Endodermal cell (in vitro differentiated cells): Measurements from ENCODE around the gene TTLL11. TPM values are rescaled to one million over a fixed set of nuclear protein-coding genes. Genes with fewer than 3 reads are reported as not detected.

Experiments
- DNase-seq: peaks from one replicate; pipeline ENCODE4 v3.0.0-alpha.2; 2017
- H3K27ac ChIP-seq: 2 replicates; pipeline ENCODE4 v1.5.1; 2013; ENCODE audit warnings: mild to moderate bottlenecking, low read depth, low read length, moderate library complexity
- H3K27me3 ChIP-seq: 2 replicates; pipeline ENCODE4 v1.6.1; 2013; ENCODE audit warnings: mild to moderate bottlenecking, low read length, moderate library complexity; ENCODE audit not compliant: insufficient read depth, control insufficient read depth, poor library complexity, severe bottlenecking
- H3K36me3 ChIP-seq: 2 replicates; pipeline ENCODE4 v1.7.0; 2013; ENCODE audit warnings: mild to moderate bottlenecking, low read length, moderate library complexity; ENCODE audit not compliant: control insufficient read depth, insufficient read depth
- H3K4me1 ChIP-seq: one replicate; pipeline ENCODE4 v1.7.0; 2013; ENCODE audit warnings: low read length; ENCODE audit not compliant: control insufficient read depth, insufficient read depth
- H3K4me3 ChIP-seq: 2 replicates; pipeline ENCODE4 v1.5.1; 2013; ENCODE audit warnings: mild to moderate bottlenecking, low read length, moderate library complexity
- H3K9ac ChIP-seq: 2 replicates; pipeline ENCODE4 v1.6.1; 2013; ENCODE audit warnings: mild to moderate bottlenecking, low read length, moderate library complexity; ENCODE audit not compliant: poor library complexity, severe bottlenecking; ENCODE audit errors: extremely low read depth
- H3K9me3 ChIP-seq: 2 replicates; pipeline ENCODE4 v1.6.1; 2013; ENCODE audit warnings: mild to moderate bottlenecking, low read length, moderate library complexity; ENCODE audit not compliant: control insufficient read depth
- H3K27ac Mint-ChIP-seq: 2 replicates; pipeline ENCODE4 v1.8.0; 2020; ENCODE audit warnings: mixed read lengths
- H3K27me3 Mint-ChIP-seq: 2 replicates; pipeline ENCODE4 v1.8.0; 2021; ENCODE audit warnings: mild to moderate bottlenecking, mixed read lengths; ENCODE audit not compliant: insufficient read depth
- H3K36me3 Mint-ChIP-seq: 2 replicates; pipeline ENCODE4 v1.8.0; 2020; ENCODE audit warnings: low read depth, mixed read lengths
- H3K4me1 Mint-ChIP-seq: 2 replicates; pipeline ENCODE4 v1.8.0; 2020; ENCODE audit warnings: mixed read lengths
- H3K4me3 Mint-ChIP-seq: 2 replicates; pipeline ENCODE4 v1.8.0; 2020; ENCODE audit warnings: mild to moderate bottlenecking, moderate library complexity, mixed read lengths
- H3K9me3 Mint-ChIP-seq: 2 replicates; pipeline ENCODE4 v1.8.0; 2020; ENCODE audit warnings: mild to moderate bottlenecking, mixed read lengths
- CTCF ChIP-seq: fragments of 200-600 bp; sonication (generic); conservative IDR thresholded peaks from 2 replicates; pipeline ENCODE4 v1.5.0; 2021; ENCODE audit warnings: antibody characterized with exemption, mild to moderate bottlenecking
- WGBS, 2 experiments: methylation state at CpG; one replicate each; pipeline versions ENCODE4 v1.1.5 to v1.1.7; 2013; ENCODE audit warnings: missing lambda C conversion rate in 2 of 2, mixed read lengths in 1 of 2; ENCODE audit not compliant: insufficient coverage in 1 of 2, insufficient read length in 1 of 2; 5-methylcytosine and 5-hydroxymethylcytosine counted together
- total RNA-seq, 2 donors: library from RNA; stranded (reverse); fragmentation: NEBNext Ultra II Directional in 1 of 2; extraction: Animal tissue kit (Norgen Biotek cat#: 25700) in 1 of 2; gene quantifications; 2 replicates in 1 of 2; 3 replicates in 1 of 2; pipeline ENCODE4 v1.2.1, GENCODE V29; 2021

Gene TTLL11
- total RNA-seq, 2 donors from 2014 or later = 0.68 TPM; not detected in 1

GRCh38 chr9:121861501-121862180 is 231.5 kb downstream of the TTLL11 start:
- Histone ChIP-seq H3K9ac (no peak overlapping the region), H3K27me3 (no peaks in the 10 kb centered on the region), H3K9me3 (no peaks in the 10 kb centered on the region), H3K4me3 (no peak overlapping the region), H3K36me3 (no peaks in the 10 kb centered on the region), H3K27ac (no peak overlapping the region), H3K4me1 (no peaks in the 10 kb centered on the region)
- Mint-ChIP-seq H3K36me3 (no peaks in the 10 kb centered on the region), H3K4me1 (peaks cover 18% of the 10 kb centered on the region), H3K27ac (no peak overlapping the region), H3K9me3 (no peaks in the 10 kb centered on the region), H3K27me3 (peaks cover 5% of the 10 kb centered on the region), H3K4me3 (no peak overlapping the region)
- TF ChIP-seq CTCF = peak; percentile 85
- peak; percentile 85 for DNase-seq
- WGBS, 2 experiments = 67 to 78% methylated on average over 1 to 4 of the region's 4 CpGs

- WGBS, 2 experiments = 89% methylated on average over 2 of the region's 2 CpGs; no CpG with 5 or more reads in 1 of the 2 experiments
- H3K9me3 ChIP-seq = no peaks in the 10 kb centered on the region
These were observed 232.4 kb downstream of the TTLL11 start for GRCh38 chr9:121860744-121861143.

GRCh38 chr9:121860213-121860612 is 232.9 kb downstream of the TTLL11 start:
- no peaks in the 10 kb centered on the region for H3K4me1 ChIP-seq
- H3K27ac Mint-ChIP-seq = no peak overlapping the region
- 97 to 100% methylated on average over 3 of the region's 3 CpGs for WGBS, 2 experiments
- H3K4me3 ChIP-seq = no peak overlapping the region
- no peaks in the 10 kb centered on the region for H3K9me3 ChIP-seq
- DNase-seq = peak; percentile 66
- H3K9me3 Mint-ChIP-seq = no peaks in the 10 kb centered on the region
- H3K27me3 Mint-ChIP-seq = peaks cover 5% of the 10 kb centered on the region
- H3K4me3 Mint-ChIP-seq = no peak overlapping the region
- H3K36me3 ChIP-seq = no peaks in the 10 kb centered on the region
- H3K36me3 Mint-ChIP-seq = no peaks in the 10 kb centered on the region
- no peak for TF ChIP-seq CTCF
- H3K9ac ChIP-seq = no peak overlapping the region
- H3K27ac ChIP-seq = no peak overlapping the region
- peaks cover 18% of the 10 kb centered on the region for H3K4me1 Mint-ChIP-seq
- no peaks in the 10 kb centered on the region for H3K27me3 ChIP-seq

More at GRCh38 chr9:121860744-121861143, 232.4 kb downstream of the TTLL11 start:
- Histone ChIP-seq H3K4me3 (no peak overlapping the region), H3K9ac (no peak overlapping the region), H3K36me3 (no peaks in the 10 kb centered on the region), H3K27me3 (no peaks in the 10 kb centered on the region), H3K27ac (no peak overlapping the region), H3K4me1 (no peaks in the 10 kb centered on the region)
- Mint-ChIP-seq H3K9me3 (no peaks in the 10 kb centered on the region), H3K27ac (no peak overlapping the region), H3K4me3 (no peak overlapping the region), H3K27me3 (peaks cover 5% of the 10 kb centered on the region), H3K36me3 (no peaks in the 10 kb centered on the region), H3K4me1 (peaks cover 18% of the 10 kb centered on the region)
- DNase-seq = no peak
- no peak for TF ChIP-seq CTCF
